AG09309 (cell line): ENCODE results near the gene THBS1.

Experiments used
- DNase-seq: peaks from one replicate; pipeline ENCODE4 v3.0.0-alpha.2; 2010; ENCODE audit warnings: low read depth
- H3K4me3 ChIP-seq: 2 replicates; pipeline ENCODE4 v1.5.1; 2011; ENCODE audit warnings: mild to moderate bottlenecking, low read depth, low read length, moderate library complexity; ENCODE audit not compliant: control insufficient read depth
- TF ChIP-seq, protein P1 (sequence below): IDR thresholded peaks from 2 replicates; pipeline ENCODE4 v1.5.1; 2011; ENCODE audit warnings: mild to moderate bottlenecking, low read depth, low read length, inconsistent platforms; ENCODE audit not compliant: insufficient read depth, control insufficient read depth; ENCODE audit errors: missing control alignments

The THBS1 gene

DNA sequence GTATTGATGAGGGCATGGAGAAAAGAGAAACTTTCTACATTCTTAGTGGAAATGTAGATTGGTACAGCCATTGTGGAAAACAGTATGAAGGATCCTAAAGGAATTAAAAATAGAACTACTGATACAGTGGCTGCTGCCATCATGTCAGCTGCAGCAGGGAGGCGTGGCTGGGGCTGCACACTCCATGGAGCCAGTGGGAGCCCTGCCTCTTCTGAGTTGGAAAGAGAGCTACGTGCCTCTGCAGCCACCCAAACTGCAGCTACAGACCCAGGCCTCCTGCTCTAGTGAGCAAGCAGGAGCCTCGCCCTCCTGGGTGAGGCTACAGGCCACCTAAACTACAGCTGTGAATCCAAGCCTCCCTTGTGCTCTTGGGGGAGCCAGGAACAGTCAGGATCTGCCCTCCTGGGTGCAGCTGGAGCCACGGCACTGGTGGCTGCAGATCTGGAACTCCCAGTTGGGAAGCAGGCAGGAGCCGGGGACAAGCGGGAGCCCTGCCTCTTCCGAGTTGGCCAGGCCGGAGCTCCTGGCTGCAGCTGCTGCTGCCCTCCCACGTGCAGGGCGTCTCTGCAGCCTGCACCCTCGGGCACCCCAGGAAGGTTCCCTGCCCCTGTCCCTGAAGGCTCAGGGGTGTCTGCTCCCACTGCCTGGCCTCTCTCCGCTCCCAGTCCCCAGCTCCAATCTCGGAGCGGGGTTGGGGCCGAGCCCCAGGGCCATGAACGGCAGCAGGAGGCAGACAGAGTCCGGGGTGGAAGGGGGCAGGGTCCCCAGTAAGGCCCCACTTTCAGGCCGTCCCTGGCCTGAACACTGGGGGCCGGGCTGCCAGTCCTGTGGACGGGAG lies 64.5 kb downstream of the THBS1 start:
- TF ChIP-seq, protein P1, sequence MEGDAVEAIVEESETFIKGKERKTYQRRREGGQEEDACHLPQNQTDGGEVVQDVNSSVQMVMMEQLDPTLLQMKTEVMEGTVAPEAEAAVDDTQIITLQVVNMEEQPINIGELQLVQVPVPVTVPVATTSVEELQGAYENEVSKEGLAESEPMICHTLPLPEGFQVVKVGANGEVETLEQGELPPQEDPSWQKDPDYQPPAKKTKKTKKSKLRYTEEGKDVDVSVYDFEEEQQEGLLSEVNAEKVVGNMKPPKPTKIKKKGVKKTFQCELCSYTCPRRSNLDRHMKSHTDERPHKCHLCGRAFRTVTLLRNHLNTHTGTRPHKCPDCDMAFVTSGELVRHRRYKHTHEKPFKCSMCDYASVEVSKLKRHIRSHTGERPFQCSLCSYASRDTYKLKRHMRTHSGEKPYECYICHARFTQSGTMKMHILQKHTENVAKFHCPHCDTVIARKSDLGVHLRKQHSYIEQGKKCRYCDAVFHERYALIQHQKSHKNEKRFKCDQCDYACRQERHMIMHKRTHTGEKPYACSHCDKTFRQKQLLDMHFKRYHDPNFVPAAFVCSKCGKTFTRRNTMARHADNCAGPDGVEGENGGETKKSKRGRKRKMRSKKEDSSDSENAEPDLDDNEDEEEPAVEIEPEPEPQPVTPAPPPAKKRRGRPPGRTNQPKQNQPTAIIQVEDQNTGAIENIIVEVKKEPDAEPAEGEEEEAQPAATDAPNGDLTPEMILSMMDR, result no peak
- DNase-seq, result no peak
- H3K4me3 ChIP-seq, result no peak overlapping the region

DNA sequence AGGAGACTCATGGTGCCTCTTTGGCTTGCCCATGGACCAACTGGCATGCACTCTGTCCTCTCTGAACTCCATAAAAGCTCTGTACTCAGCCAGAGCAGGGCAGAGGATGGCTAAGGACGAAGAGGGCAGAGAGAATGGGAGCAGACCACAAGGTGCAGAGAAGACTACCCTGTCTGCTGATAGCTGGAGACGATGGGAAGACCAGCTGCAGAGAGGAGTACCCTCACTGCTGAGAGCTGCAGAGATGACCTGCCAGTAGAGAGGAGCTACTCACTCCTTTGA lies 65.0 kb downstream of the THBS1 start:
- H3K4me3 ChIP-seq, result no peak overlapping the region
- TF ChIP-seq, protein P1, result no peak
- no peak for DNase-seq

DNA sequence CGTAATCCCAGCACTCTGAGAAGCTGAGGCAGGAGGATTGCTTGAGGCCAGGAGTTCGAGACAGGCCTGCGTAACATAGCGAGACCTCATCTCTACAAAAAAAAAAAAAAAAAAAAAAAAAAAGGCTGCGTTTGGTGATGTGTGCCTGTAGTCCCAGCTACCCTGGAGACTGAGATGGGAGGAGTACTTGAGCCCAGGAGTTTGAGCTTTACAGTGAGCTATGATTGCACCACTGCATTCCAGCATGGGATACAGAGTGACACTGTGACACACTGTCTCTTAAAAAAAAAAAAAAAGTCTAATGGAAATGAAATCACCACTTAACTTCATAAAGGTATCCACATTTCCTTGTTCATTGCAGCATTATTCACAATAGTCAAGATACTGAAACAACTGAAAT lies 65.5 kb downstream of the THBS1 start:
- no peak overlapping the region for H3K4me3 ChIP-seq
- TF ChIP-seq, protein P1, result no peak
- DNase-seq, result no peak
